HG03460 (cell line): ENCODE measurements around the gene CBX4.

Source experiments
- ATAC-seq: cut with Tn5 transposase; IDR thresholded peaks from one replicate; pipeline ENCODE4 v1.9.1; 2021; ENCODE audit not compliant: unreplicated experiment

Gene CBX4

DNA sequence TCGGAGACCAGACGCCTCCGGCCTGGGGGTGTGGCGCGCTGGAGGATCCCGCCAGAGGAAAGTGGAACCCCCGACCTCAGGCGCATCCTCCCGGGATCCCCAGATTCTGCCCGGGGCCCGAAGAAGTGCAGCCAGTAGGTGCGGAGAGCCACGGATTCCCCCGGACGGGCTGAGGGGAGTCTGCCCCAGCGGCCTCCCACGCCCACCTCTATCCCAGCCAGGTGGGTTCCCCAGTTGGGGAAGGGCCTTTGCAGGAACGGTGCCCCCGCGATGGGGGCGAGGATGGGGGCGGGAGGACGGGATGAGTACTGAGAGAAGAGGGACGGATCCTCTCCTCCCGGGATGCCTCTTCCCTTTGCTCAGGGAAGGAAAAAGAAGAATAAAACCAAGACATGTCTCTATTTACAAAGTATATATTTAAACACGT is 47.5 kb downstream of the CBX4 start:
- no peak for ATAC-seq

DNA sequence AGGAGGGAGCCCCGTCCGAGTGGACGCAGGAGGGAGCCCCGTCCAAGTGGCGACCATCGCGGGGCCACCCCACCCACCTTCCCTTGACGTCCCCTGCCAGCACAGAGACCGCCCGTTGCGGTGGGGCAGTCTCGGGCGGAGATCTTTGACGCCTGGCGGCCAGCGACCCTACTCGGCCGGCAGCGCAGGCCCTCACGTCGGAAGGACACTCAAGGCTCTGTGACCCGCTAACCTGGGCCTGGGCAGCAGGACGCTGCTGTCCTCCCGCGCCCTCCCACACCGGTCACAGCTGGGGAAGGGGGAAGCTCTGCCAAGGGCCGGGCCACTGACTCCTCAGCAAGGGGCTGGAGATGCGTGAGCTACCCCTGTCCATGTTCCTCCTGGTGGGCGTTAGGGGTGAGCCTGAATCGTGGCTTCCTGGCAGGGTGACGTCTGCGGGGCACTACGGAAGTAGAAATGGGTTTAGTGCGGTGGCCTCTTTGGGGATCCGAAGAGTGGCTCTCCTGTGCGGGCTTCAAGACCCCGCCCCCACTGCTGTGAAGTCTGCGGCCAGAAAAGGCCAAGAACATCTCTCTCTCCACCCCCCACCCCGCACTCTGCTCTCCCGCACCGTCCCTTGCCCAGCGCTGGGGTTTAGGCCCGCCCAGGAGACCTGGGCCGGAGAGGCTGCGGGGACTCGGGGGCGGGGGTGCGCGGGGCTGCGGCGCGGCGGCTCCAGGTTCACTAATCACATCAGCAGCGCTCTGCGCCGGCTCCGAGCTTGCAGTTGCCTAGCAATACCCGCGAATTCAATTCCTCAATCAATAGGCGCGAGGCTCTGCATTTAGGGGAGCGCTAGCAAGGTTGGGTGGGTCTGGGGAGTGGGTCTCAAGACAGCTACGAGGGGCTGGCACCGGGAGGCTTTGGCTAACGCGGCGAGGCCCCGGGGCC is 48.2 kb downstream of the CBX4 start:
- ATAC-seq, result no peak

DNA sequence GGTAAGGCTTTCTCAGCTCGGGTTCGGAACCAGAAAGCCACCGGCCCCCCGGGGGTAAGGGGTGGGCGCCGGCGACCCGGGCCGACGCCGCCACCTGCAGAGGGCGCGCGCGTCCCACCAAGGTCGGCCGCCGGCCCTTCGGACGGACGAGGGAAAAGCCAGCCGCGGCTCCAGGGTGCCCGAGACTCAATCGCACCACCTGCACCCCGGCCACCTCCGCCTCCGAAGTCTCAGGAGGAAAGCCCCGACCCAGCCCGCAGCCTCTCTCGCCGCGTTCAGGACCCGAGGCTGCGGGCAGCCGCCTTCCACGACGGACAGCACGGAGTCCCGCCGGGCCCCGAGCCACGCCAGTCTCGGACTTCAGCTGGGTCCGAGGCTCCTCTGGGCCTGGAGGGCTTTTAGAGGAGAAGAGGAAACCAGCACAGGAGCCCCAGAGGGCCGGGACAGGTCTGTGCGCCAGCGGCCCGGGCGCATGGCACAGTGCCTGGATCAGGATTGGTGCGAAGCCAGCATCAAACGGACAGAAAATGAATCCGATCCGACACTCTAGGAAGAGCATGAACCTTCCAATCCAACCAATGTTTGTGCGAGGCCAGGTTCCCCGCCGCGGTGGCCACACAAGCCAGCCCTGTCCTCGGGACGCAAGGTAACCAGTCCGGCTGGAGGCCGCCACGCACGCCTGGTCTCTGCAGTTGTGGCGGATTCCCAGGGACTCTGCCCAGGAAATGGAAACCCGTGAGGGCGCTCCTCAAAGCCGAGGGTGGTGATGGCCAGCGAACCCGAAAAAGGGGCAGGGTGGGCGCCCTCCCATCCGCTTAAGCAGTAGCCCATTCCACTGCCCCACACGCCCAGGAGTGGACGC is 49.1 kb downstream of the CBX4 start:
- no peak for ATAC-seq

DNA sequence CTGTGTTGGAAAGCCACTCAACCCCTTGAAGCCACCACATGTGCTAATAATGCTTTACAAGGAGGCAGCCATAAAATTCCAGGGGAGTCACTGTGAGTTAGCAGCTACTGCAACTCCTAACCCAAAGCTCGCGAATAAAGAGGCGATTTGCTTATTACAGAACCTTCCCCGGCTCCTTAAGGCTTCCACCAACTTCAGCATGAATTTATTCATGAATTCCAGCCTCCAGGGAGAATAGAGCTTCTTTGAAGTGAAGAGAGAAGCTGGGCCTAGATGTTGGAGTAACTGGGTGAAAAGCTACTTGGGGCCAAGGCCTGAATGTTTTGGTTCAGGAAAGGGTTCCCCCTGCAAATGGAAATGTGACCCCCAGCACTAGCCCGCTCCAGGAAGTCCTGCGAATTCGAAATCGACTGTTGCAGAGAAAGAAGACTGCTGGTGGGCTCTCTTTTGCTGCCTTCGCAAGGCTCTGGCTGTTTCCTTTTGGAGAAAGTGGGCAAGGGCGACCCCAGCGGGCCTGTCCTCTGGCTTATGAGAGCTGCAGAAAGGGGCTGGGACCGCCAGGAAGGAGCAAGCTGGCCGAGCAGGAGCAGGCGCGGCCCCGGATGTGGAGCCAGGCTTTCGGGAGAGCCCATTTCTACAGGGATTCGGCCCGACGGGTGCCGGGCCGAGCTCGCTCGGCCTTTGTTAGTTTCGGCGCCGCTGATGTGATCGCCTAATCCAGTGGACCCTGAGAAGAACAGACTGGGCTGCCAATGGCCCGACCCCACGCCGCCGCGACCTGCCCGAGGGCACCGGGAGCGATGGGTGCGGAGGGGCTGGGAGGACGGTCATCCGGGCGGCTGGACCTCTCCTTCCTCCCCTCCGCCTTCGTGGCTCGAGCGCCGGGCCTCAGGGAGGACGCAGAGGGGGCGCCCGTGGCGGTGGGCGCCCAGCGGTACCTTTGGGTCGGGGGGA is 50.0 kb downstream of the CBX4 start:
- no peak for ATAC-seq

DNA sequence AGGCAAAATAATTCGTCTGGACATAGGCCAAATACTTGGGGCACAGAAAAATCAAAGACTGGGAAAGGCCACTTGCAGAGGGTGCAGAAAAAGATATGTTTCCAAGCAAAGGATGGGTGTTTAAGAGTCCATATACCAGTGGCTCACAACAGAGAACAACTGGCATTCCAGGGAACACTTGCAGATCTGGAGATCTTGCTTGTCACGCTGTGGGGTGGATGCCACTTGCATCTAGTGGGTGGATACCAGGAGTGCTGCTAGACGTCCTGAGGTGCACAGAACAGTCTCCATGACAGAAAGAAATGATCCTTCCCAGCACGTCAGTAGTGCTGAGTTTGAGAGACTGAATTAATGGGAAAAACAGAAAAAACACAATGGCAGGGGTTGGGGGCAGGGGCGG is 50.8 kb downstream of the CBX4 start:
- ATAC-seq, result no peak

DNA sequence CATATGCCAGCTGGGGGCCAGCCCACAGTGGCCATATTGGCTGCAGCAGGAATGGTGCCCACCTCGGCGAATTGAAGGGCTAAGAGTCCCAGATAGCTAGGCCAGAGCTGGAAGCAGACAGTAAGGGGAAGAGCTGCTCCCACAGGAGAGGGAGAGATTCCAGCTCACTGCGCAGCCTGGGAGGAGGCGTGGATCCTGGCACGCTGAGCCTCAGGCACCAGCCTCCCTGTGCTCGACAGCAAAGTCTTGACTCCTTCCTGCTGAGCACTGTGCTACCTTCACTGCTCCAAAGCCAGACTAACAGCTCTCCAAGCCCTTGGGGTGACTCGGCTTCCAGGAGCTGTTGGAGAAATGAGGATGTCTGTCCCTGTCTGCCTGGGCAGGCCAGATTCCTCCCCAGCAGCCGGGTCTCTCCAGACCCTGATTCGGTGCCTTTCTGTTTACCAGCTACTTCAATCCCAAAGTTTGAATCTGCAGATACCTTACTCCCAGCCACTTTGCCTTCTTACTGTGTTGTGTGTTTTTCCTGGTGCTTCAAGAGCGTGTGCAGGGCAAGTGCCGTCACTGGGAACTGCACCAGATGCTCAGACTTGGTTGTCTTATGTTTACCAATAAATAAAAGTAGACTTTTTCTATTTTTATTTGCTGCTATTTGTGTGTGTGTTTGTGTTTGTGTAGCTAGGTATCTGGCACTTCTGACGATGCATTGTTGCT is 52.2 kb downstream of the CBX4 start:
- ATAC-seq, result no peak

DNA sequence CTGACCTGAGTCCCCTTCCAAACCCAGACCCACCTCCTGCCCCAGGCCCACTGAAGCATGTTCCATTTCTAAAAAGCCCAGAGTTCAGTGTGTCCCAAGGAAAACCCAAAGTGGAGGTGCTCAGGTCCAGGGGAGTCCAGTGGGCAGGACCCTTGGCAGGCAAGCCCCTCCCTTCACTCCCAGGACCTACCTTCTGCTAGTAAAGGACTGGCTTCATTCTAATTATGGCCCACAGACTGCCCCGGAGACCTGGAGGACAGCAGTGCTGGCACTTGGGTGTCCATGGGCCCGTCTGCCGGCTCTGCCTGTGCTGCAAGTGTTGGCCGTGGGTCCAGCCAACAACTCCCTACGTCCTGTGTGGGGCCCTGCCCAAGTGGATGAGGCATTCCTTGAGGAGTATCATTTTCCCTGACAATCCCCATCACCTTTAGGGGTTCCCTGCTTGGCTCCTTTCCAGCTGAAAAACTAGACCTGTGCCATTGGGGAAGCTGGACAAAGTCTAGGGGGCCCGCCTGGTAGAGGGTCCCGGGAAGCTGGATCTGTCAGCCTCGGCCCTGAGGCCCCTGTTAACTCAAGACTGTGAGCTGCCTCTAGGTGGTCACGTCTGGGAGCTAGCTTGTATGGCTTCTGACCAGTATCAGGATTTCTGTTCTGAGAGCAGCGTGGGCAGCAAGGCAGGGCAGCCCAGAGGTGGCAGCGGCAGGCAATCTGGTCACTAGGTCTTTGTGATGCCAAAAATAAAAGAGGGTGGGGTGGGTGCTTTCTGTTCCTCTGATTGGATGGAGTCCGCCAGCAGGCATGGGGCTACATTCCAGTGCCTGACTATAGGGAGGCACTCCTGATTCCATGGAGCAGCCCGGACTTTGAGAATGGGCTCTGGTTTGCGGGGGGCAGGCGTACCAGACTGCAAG is 53.1 kb downstream of the CBX4 start:
- no peak for ATAC-seq

DNA sequence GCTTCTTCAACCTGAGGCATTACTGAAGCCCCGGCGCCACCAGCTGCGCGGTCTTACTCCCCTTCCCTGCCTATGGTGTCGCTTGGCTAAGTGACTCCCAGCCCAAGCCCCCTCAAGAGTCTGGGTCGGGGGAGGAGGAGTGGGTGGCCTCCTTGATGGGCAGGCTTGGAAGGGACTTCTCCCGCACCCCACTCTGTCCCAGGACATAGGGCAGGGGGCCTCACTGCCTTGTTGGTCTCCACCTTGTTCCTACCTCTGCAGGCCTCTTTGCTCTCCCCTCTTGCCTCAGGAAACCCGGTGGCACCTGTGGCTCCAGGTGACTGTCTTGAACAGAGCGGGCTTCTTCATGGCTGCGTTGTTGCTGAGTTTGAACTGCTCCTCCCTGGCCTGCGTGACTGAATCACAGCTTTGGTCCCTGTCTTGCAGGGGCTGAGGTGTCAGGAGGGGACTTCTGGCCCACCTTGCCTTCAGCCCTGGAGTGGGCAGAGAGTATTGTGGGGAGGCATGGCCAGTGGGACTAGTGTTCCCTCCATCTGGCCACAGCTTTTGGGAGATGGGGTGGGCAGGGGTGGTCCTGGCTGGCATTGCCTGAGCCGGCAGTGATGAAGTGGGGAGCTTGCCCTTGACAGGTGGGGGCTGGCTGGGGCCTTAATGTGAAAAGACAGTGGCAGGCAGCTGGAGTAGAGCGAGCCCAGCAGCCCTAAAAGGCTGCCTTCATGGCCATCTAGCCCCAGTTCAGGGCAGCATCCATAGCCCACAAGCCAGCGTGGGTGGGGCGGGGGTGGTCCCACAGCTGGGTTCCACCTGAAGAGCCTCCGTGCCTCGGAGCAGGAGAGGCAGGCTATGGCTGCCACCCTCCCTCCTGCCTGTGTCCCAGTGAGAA is 54.0 kb downstream of the CBX4 start:
- ATAC-seq, result no peak

DNA sequence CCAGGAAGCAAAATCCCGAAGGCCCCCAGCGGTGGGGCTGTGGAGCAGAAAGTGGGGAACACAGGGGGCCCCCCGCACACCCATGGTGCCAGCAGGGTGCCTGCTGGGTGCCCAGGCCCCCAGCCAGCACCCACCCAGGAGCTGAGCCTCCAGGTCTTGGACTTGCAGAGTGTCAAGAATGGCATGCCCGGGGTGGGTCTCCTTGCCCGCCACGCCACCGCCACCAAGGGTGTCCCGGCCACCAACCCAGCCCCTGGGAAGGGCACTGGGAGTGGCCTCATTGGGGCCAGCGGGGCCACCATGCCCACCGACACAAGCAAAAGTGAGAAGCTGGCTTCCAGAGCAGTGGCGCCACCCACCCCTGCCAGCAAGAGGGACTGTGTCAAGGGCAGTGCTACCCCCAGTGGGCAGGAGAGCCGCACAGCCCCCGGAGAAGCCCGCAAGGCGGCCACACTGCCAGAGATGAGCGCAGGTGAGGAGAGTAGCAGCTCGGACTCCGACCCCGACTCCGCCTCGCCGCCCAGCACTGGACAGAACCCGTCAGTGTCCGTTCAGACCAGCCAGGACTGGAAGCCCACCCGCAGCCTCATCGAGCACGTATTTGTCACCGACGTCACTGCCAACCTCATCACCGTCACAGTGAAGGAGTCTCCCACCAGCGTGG is 54.8 kb downstream of the CBX4 start:
- ATAC-seq, result no peak

DNA sequence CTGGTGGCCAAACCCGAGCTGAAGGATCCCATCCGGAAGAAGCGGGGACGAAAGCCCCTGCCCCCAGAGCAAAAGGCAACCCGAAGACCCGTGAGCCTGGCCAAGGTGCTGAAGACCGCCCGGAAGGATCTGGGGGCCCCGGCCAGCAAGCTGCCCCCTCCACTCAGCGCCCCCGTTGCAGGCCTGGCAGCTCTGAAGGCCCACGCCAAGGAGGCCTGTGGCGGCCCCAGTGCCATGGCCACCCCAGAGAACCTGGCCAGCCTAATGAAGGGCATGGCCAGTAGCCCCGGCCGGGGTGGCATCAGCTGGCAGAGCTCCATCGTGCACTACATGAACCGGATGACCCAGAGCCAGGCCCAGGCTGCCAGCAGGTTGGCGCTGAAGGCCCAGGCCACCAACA is 55.3 kb downstream of the CBX4 start:
- ATAC-seq, result no peak
